C4-2B (cell line): ENCODE data around the gene RAB31.

ENCODE experiments used
- CTCF ChIP-seq: fragments of 450-650 bp; conservative IDR thresholded peaks from 2 replicates; pipeline ENCODE4 v1.5.1; 2017; ENCODE audit warnings: mild to moderate bottlenecking
- ZFX ChIP-seq: fragments of 450-650 bp; IDR thresholded peaks from 2 replicates; pipeline ENCODE4 v1.6.1; 2017

GRCh38 chr18:9788140-9788539 lies 80.0 kb downstream of the RAB31 start:
- TF ChIP-seq CTCF, result no peak
- no peak for TF ChIP-seq ZFX
